Subcutaneous abdominal adipose tissue (tissue), 5 donors: ENCODE results near the gene BAX.
A peak's percentile ranks its signal among the peaks of the same experiment; 100 is the strongest.

Experiments
- H3K27ac ChIP-seq: one replicate; pipeline ENCODE4 v1.7.0; 2013; ENCODE audit warnings: low read depth, mild to moderate bottlenecking, inconsistent platforms, low read length, moderate library complexity
- H3K27me3 ChIP-seq, 5 donors: one replicate each; pipeline ENCODE4 v1.7.0; 2013; ENCODE audit warnings: low read length in 5 of 5, inconsistent platforms in 1 of 5; ENCODE audit not compliant: control insufficient read depth in 5 of 5, insufficient read depth in 4 of 5
- H3K36me3 ChIP-seq, 5 donors: one replicate each; pipeline ENCODE4 v1.7.0; 2013; ENCODE audit warnings: low read length in 5 of 5; ENCODE audit not compliant: control insufficient read depth in 5 of 5, insufficient read depth in 5 of 5
- H3K4me1 ChIP-seq, 5 donors: one replicate each; pipeline ENCODE4 v1.7.0; 2013; ENCODE audit warnings: low read length in 5 of 5, mild to moderate bottlenecking in 3 of 5, moderate library complexity in 1 of 5; ENCODE audit not compliant: control insufficient read depth in 5 of 5, insufficient read depth in 5 of 5
- H3K4me3 ChIP-seq, 5 donors: one replicate each; pipeline ENCODE4 v1.7.0; 2013; ENCODE audit warnings: low read length in 5 of 5, low read depth in 1 of 5
- H3K9ac ChIP-seq, 5 donors: one replicate each; pipeline ENCODE4 v1.7.0; 2013; ENCODE audit warnings: low read length in 5 of 5, mild to moderate bottlenecking in 4 of 5, moderate library complexity in 3 of 5
- H3K9me3 ChIP-seq, 5 donors: one replicate each; pipeline ENCODE4 v1.7.0; 2013; ENCODE audit warnings: low read length in 5 of 5; ENCODE audit not compliant: control insufficient read depth in 5 of 5
- donor health status: healthy.
- donor health status: healthy.
- donor health status: healthy.
- donor health status: healthy.
- donor health status: healthy.

The BAX gene

GRCh38 chr19:48977061-48977460, 22.4 kb downstream of the BAX start:
- H3K27ac ChIP-seq: no peak overlapping the region
- H3K27me3 ChIP-seq: no peaks in the 10 kb centered on the region
- peaks cover 0 to 64% (median 47%) of the 10 kb centered on the region in 5 donors for H3K36me3 ChIP-seq

DNA sequence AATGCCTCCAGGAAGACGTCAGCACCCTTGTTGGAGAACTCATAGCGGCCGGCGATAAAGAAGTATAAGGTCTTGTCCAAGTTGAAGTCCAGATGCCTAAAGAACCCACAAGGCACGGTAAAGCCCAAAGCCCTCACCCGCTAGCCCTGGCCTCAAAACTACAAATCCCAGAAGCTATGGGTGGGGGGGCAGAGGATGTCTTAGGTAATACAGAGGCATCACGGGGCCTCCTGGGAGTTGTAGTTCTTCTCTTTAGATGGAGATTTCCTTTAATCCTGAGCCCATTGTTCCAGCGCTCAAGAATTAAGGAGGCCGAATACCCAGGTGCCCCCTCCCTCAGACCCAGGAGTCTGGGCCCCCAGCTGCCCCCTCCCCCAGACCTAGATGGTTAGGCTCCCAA, 27.6 kb downstream of the BAX start:
- Histone ChIP-seq H3K4me3 (no peak overlapping the region), H3K36me3 (peaks cover 3 to 68% (median 60%) of the 10 kb centered on the region in 5 donors), H3K9me3 (no peaks in the 10 kb centered on the region), H3K27ac (no peak overlapping the region), H3K4me1 (peaks cover 0 to 15% (median 9%) of the 10 kb centered on the region in 5 donors), H3K9ac (no peak overlapping the region), H3K27me3 (no peaks in the 10 kb centered on the region)

More at GRCh38 chr19:48977061-48977460, 22.4 kb downstream of the BAX start:
- Histone ChIP-seq H3K4me1 (peaks cover 0 to 4% (median 0%) of the 10 kb centered on the region in 5 donors), H3K9me3 (no peaks in the 10 kb centered on the region), H3K4me3 (no peak overlapping the region), H3K9ac (no peak overlapping the region)

DNA sequence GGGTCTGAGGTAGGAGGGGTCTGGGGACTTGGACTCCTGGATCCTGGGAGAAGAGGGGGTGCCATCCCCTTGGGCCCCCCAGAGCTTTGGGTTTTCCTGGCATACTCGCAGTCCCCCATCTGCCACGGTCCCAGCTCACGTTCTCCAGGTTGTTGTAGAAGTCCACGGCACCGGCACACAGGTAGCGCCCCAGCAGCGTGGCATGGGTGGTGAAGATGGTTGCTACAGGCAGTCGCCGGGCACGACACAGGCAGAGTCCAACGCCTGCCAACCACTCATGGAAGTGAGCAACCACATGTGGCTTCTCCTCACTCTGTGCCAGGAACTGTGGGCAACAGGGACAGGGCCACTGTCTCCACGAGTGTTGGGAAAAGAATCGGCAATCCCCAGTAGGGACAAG, 31.0 kb downstream of the BAX start:
- no peak overlapping the region for H3K4me3 ChIP-seq
- H3K27ac ChIP-seq: peak overlapping the region; percentile 23
- H3K9me3 ChIP-seq: no peaks in the 10 kb centered on the region
- H3K27me3 ChIP-seq: no peaks in the 10 kb centered on the region
- H3K4me1 ChIP-seq: peaks cover 0 to 32% (median 20%) of the 10 kb centered on the region in 5 donors
- H3K36me3 ChIP-seq: peaks cover 3 to 66% (median 59%) of the 10 kb centered on the region in 5 donors
- H3K9ac ChIP-seq: no peak overlapping the region

GRCh38 chr19:48986211-48986610, 31.5 kb downstream of the BAX start:
- H3K27me3 ChIP-seq: no peaks in the 10 kb centered on the region
- peak overlapping the region; percentile 23 for H3K27ac ChIP-seq
- H3K9ac ChIP-seq: no peak overlapping the region
- peaks cover 0 to 37% (median 25%) of the 10 kb centered on the region in 5 donors for H3K4me1 ChIP-seq
- no peak overlapping the region for H3K4me3 ChIP-seq
- peaks cover 3 to 65% (median 59%) of the 10 kb centered on the region in 5 donors for H3K36me3 ChIP-seq
- H3K9me3 ChIP-seq: no peaks in the 10 kb centered on the region

DNA sequence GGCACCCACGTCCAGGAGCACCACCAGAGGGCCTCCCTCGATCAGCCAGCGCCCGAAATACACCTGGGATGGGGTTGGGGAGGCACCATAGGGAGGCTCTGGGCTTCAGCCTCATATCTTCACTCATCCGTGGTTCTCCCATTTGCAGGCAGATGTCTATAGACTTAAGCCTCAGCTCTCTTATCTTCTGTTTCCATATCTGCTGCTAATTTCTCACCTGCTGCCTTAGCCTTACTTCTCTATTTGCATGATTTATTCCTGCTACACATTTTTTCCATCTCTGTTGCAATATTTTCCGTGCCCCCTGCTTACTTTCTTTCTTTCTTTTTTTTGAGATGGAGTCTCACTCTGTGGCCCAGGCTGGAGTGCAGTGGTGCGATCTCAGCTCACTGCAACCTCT, 32.6 kb downstream of the BAX start:
- H3K9me3 ChIP-seq: no peaks in the 10 kb centered on the region
- no peaks in the 10 kb centered on the region for H3K27me3 ChIP-seq
- H3K4me3 ChIP-seq: no peak overlapping the region
- H3K9ac ChIP-seq: no peak overlapping the region
- H3K27ac ChIP-seq: no peak overlapping the region
- H3K4me1 ChIP-seq: peaks cover 2 to 48% (median 36%) of the 10 kb centered on the region in 5 donors
- H3K36me3 ChIP-seq: peaks cover 3 to 54% (median 48%) of the 10 kb centered on the region in 5 donors

- Histone ChIP-seq H3K27ac (no peak overlapping the region), H3K9ac (no peak overlapping the region), H3K4me1 (peaks cover 2 to 56% (median 44%) of the 10 kb centered on the region in 5 donors), H3K27me3 (no peaks in the 10 kb centered on the region), H3K4me3 (no peak overlapping the region), H3K9me3 (no peaks in the 10 kb centered on the region), H3K36me3 (peaks cover 3 to 46% (median 38%) of the 10 kb centered on the region in 5 donors)
Measured at GRCh38 chr19:48988286-48988685, 33.6 kb downstream of the BAX start.

GRCh38 chr19:48988860-48989259, 34.2 kb downstream of the BAX start:
- Histone ChIP-seq H3K36me3 (peaks cover 0 to 40% (median 32%) of the 10 kb centered on the region in 5 donors), H3K9ac (peak overlapping the region in 1 of 5 donors; percentile 11), H3K4me3 (no peak overlapping the region), H3K9me3 (no peaks in the 10 kb centered on the region), H3K27me3 (no peaks in the 10 kb centered on the region), H3K4me1 (peaks cover 4 to 57% (median 46%) of the 10 kb centered on the region in 5 donors), H3K27ac (no peak overlapping the region)

DNA sequence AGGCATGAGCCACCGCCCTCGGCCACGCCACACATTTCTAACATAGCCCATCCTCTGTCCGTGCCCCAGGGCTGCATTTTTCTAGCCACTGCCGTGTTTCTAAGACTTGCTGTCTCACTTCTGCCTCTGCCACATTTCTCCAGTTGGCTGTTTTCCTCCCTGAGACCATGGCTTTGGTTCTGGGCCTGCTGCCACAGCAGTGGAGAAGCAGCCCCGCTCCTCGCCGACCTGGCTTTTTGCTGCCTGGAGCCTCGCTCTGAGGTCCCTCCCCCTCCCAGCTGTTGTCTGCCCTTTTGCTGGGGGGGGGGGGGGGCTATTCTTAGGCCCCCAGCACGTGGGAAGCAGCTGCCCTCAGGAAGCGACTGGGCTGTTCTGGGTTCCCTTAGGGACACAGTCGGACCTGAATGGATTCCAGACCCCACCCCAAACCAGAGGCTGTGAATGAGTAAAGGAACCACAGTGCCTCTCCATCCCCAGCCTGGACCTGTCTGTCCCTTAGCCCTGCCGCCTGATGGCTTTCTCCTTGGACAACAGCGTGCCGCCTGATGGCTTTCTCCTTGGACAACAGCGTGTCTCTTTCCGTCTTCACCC, 35.1 kb downstream of the BAX start:
- H3K4me3 ChIP-seq: peak overlapping the region in 1 of 5 donors; percentile 53
- peaks cover 0 to 38% (median 29%) of the 10 kb centered on the region in 5 donors for H3K36me3 ChIP-seq
- H3K9me3 ChIP-seq: no peaks in the 10 kb centered on the region
- H3K4me1 ChIP-seq: peaks cover 6 to 64% (median 54%) of the 10 kb centered on the region in 5 donors
- no peaks in the 10 kb centered on the region for H3K27me3 ChIP-seq
- no peak overlapping the region for H3K9ac ChIP-seq
- H3K27ac ChIP-seq: peak overlapping the region; percentile 98

DNA sequence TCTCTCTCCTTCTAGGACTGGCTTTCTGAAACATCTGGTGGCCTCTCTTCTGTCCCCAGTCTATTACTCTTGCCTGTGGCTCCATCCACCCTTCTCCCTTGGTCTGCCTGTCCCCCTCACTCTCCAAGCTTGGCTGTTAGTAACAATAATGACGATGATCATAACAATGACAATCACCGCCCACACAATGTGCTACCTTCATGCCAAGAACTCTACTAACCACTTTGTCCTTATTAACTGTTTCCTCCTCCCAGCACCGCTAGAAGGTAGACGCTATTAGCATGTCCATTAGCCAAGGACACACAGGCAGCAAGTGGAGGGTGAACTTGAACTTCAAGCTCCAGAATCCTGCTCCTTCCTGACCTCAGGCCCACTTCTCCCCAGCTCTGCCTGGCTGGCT, 35.7 kb downstream of the BAX start:
- Histone ChIP-seq H3K4me1 (peaks cover 6 to 64% (median 54%) of the 10 kb centered on the region in 5 donors), H3K4me3 (peak overlapping the region in 1 of 5 donors; percentile 53), H3K27ac (peak overlapping the region; percentile 98), H3K27me3 (no peaks in the 10 kb centered on the region), H3K9me3 (no peaks in the 10 kb centered on the region), H3K36me3 (peaks cover 0 to 32% (median 23%) of the 10 kb centered on the region in 5 donors), H3K9ac (peak overlapping the region in 2 of 5 donors; percentile 54 to 95)

GRCh38 chr19:48991011-48991609, 36.4 kb downstream of the BAX start:
- H3K27ac ChIP-seq: peak overlapping the region; percentile 98
- no peaks in the 10 kb centered on the region for H3K9me3 ChIP-seq
- H3K36me3 ChIP-seq: peaks cover 0 to 25% (median 16%) of the 10 kb centered on the region in 5 donors
- H3K9ac ChIP-seq: peak overlapping the region in 4 of 5 donors; percentile 86 to 99 (median 94)
- peak overlapping the region in 4 of 5 donors; percentile 91 to 97 (median 97) for H3K4me3 ChIP-seq
- peaks cover 6 to 59% (median 50%) of the 10 kb centered on the region in 5 donors for H3K4me1 ChIP-seq
- no peaks in the 10 kb centered on the region for H3K27me3 ChIP-seq
